ENCODE measurements around the gene RAMACL.

The RAMACL gene

DNA sequence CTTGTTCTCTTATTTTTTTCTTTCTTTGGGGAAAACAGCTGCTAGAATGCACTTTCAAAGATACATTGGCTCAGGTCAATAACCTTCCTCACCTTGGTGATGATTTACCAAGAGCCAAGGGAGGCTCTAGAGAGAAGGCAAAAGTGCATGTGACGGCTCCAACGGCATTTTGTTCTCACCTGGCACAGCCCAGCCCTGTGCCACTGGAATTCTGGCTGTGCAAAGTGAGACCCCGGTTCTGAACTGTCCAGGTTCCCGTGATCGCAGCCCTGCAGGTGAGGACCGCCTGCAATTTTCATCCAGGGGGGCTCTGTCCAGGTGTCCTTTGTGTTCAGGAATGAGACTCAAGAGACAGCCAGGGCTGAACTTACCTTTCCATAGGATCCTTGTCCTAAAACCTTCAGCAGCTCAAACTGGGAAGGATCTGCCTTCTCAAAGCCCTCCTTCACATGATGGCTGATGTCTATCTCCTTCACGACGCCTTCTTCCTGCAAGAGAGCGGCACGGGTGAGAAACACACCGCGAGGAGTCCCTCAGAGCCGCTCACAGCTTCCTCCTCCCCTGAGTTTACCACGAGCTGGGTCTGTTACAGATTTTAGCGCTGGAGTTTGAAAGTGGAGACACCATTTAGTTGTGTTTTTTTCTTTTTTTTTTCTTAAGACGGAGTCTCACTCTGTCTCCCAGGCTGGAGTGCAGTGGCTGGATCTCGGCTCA, 48.0 kb downstream of the RAMACL start:
- Histone ChIP-seq H3K27ac (ENCODE audit: low read length) (no peak overlapping the region), H3K9me3 (ENCODE audit: control insufficient read depth in 1 of 2, low read length in 2 of 2) (no peaks in the 10 kb centered on the region), H3K36me3 (ENCODE audit: control insufficient read depth in 1 of 2, insufficient read depth in 2 of 2, low read length in 2 of 2) (peaks cover 0 to 25% of the 10 kb centered on the region in 2 donors), H3K4me1 (ENCODE audit: control insufficient read depth in 1 of 2, insufficient read depth in 2 of 2, low read length in 2 of 2) (peaks cover 0 to 9% of the 10 kb centered on the region in 2 donors), H3K4me3 (ENCODE audit: low read depth in 1 of 2, low read length in 2 of 2) (no peak overlapping the region), H3K27me3 (ENCODE audit: low read depth, low read length) (no peaks in the 10 kb centered on the region)

DNA sequence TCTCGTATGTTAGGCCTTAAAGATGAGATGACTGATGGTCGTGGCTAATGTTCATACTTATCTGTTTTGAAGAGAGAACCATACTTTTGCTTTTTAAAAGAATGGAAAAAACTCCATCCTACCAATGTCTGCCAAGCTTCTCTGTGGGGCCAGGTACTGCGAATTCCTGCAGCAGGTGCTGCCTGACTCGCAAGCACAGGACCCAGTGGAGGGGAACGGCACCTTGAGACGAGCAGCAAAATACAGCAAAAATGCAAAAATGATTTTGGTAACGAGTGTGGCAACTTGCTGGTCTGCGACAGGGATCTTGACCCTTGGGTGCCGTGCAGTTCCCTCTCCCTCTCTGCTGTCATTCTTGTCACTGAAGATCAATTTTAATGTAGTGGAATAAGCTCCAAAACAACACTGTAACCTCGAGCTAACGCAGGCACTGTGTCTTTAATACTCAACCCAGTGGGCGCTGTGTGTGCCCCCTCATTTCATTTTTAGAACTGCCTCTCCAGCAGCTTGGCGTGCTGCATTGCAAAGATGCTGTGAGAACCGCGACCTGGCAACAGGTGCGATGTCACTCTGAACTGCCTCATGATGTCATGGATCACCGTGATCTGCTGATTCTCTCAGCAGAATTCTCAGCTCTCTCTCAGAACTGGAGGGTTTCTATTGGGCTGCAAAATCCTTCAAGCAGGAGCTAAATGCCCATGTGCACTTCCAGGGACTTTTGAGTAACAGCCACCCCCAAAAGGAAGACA, 51.6 kb downstream of the RAMACL start:
- H3K27me3 ChIP-seq (ENCODE audit: low read depth, low read length), result no peaks in the 10 kb centered on the region
- no peak overlapping the region for H3K4me3 ChIP-seq (ENCODE audit: low read depth in 1 of 2, low read length in 2 of 2)
- H3K27ac ChIP-seq (ENCODE audit: low read length), result no peak overlapping the region
- peaks cover 4 to 55% of the 10 kb centered on the region in 2 donors for H3K36me3 ChIP-seq (ENCODE audit: control insufficient read depth in 1 of 2, insufficient read depth in 2 of 2, low read length in 2 of 2)
- H3K4me1 ChIP-seq (ENCODE audit: control insufficient read depth in 1 of 2, insufficient read depth in 2 of 2, low read length in 2 of 2), result no peaks in the 10 kb centered on the region
- no peaks in the 10 kb centered on the region for H3K9me3 ChIP-seq (ENCODE audit: control insufficient read depth in 1 of 2, low read length in 2 of 2)

DNA sequence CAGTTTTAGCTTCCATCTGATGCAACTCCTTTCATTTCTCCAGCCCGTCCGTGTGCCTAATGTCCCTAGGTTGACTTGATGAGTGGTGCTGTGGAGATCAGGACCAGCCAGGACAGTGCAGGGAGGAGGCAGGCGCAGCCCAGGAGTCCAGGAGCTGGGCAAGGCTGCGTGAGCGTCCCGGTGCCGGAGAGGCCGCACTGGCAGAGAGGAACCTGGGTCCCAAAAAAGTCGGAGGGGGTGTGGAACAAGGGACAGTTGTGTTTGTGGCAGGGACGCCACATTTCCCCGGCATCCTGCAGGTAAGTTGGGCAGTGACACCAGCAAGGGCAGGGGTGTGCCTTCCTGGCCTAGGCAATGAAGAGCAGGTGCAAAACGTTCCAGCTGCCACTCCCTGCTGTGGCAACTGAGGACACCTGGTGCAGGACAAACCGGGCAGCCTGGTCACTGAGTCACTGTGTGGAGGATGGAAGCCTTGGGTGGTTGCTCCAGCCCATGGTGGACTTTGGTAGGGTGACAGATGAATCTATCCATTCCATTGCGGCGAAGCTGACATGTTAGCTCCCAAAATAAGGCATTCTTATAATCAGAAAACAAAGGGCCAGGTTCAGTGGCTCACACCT, 53.2 kb downstream of the RAMACL start:
- Histone ChIP-seq H3K4me3 (ENCODE audit: low read depth in 1 of 2, low read length in 2 of 2) (no peak overlapping the region), H3K27me3 (ENCODE audit: low read depth, low read length) (no peaks in the 10 kb centered on the region), H3K9me3 (ENCODE audit: control insufficient read depth in 1 of 2, low read length in 2 of 2) (no peaks in the 10 kb centered on the region), H3K36me3 (ENCODE audit: control insufficient read depth in 1 of 2, insufficient read depth in 2 of 2, low read length in 2 of 2) (peaks cover 4 to 55% of the 10 kb centered on the region in 2 donors), H3K4me1 (ENCODE audit: control insufficient read depth in 1 of 2, insufficient read depth in 2 of 2, low read length in 2 of 2) (no peaks in the 10 kb centered on the region), H3K27ac (ENCODE audit: low read length) (no peak overlapping the region)
